Muscle layer of duodenum (tissue), 2 donors: ENCODE data around the gene RCBTB2.

Source experiments
- H3K27ac ChIP-seq: one replicate; pipeline ENCODE4 v1.7.0; 2013; ENCODE audit warnings: mild to moderate bottlenecking, low read length
- H3K27me3 ChIP-seq: one replicate; pipeline ENCODE4 v1.7.0; 2013; ENCODE audit warnings: low read depth, mild to moderate bottlenecking, control low read depth, low read length
- H3K36me3 ChIP-seq, 2 donors: one replicate each; pipeline ENCODE4 v1.7.0; 2013; ENCODE audit warnings: low read length in 2 of 2, control low read depth in 1 of 2, mild to moderate bottlenecking in 1 of 2; ENCODE audit not compliant: insufficient read depth in 2 of 2, control insufficient read depth in 1 of 2
- H3K4me1 ChIP-seq, 2 donors: one replicate each; pipeline ENCODE4 v1.7.0; 2013; ENCODE audit warnings: low read length in 2 of 2, mild to moderate bottlenecking in 2 of 2, control low read depth in 1 of 2, moderate library complexity in 1 of 2; ENCODE audit not compliant: insufficient read depth in 2 of 2, control insufficient read depth in 1 of 2
- H3K4me3 ChIP-seq, 2 donors: one replicate each; pipeline ENCODE4 v1.7.0; 2013; ENCODE audit warnings: low read length in 2 of 2, low read depth in 1 of 2, mild to moderate bottlenecking in 1 of 2
- H3K9me3 ChIP-seq, 2 donors: one replicate each; pipeline ENCODE4 v1.7.0; 2013; ENCODE audit warnings: low read length in 2 of 2, control low read depth in 1 of 2, mild to moderate bottlenecking in 1 of 2; ENCODE audit not compliant: control insufficient read depth in 1 of 2
- donor health status: healthy.

RCBTB2 gene

GRCh38 chr13:48502601-48503319 is 30.1 kb downstream of the RCBTB2 start:
- no peaks in the 10 kb centered on the region for H3K9me3 ChIP-seq
- no peaks in the 10 kb centered on the region for H3K4me1 ChIP-seq
- H3K27me3 ChIP-seq, result no peaks in the 10 kb centered on the region
- no peak overlapping the region for H3K4me3 ChIP-seq
- H3K36me3 ChIP-seq, result peaks cover 0 to 3% of the 10 kb centered on the region in 2 donors
- H3K27ac ChIP-seq, result no peak overlapping the region

GRCh38 chr13:48501705-48502104 is 31.2 kb downstream of the RCBTB2 start:
- H3K36me3 ChIP-seq, result peaks cover 0 to 3% of the 10 kb centered on the region in 2 donors
- no peaks in the 10 kb centered on the region for H3K4me1 ChIP-seq
- no peak overlapping the region for H3K4me3 ChIP-seq
- no peaks in the 10 kb centered on the region for H3K9me3 ChIP-seq
- H3K27ac ChIP-seq, result no peak overlapping the region
- no peaks in the 10 kb centered on the region for H3K27me3 ChIP-seq

GRCh38 chr13:48500652-48501197 is 32.2 kb downstream of the RCBTB2 start:
- Histone ChIP-seq H3K4me1 (no peaks in the 10 kb centered on the region), H3K4me3 (no peak overlapping the region), H3K9me3 (no peaks in the 10 kb centered on the region), H3K36me3 (peaks cover 0 to 3% of the 10 kb centered on the region in 2 donors), H3K27me3 (no peaks in the 10 kb centered on the region), H3K27ac (no peak overlapping the region)

GRCh38 chr13:48497669-48498068 is 35.2 kb downstream of the RCBTB2 start:
- Histone ChIP-seq H3K27ac (no peak overlapping the region), H3K9me3 (no peaks in the 10 kb centered on the region)

GRCh38 chr13:48496271-48497161 is 36.4 kb downstream of the RCBTB2 start:
- Histone ChIP-seq H3K27me3 (no peaks in the 10 kb centered on the region), H3K9me3 (no peaks in the 10 kb centered on the region), H3K27ac (no peak overlapping the region), H3K4me1 (no peaks in the 10 kb centered on the region), H3K4me3 (no peak overlapping the region), H3K36me3 (peaks cover 0 to 3% of the 10 kb centered on the region in 2 donors)

More at GRCh38 chr13:48497669-48498068, 35.2 kb downstream of the RCBTB2 start:
- Histone ChIP-seq H3K27me3 (no peaks in the 10 kb centered on the region), H3K36me3 (peaks cover 0 to 3% of the 10 kb centered on the region in 2 donors), H3K4me3 (no peak overlapping the region), H3K4me1 (no peaks in the 10 kb centered on the region)

- peaks cover 0 to 3% of the 10 kb centered on the region in 2 donors for H3K4me1 ChIP-seq
- H3K27ac ChIP-seq, result no peak overlapping the region
- no peaks in the 10 kb centered on the region for H3K9me3 ChIP-seq
- no peaks in the 10 kb centered on the region for H3K27me3 ChIP-seq
- H3K36me3 ChIP-seq, result peaks cover 0 to 5% of the 10 kb centered on the region in 2 donors
- no peak overlapping the region for H3K4me3 ChIP-seq
Observed at GRCh38 chr13:48494874-48495273, 38.0 kb downstream of the RCBTB2 start.

GRCh38 chr13:48493851-48494250 is 39.0 kb downstream of the RCBTB2 start:
- H3K27me3 ChIP-seq, result no peaks in the 10 kb centered on the region
- H3K36me3 ChIP-seq, result peaks cover 0 to 9% of the 10 kb centered on the region in 2 donors
- H3K9me3 ChIP-seq, result no peaks in the 10 kb centered on the region
- H3K4me1 ChIP-seq, result peaks cover 0 to 3% of the 10 kb centered on the region in 2 donors
- no peak overlapping the region for H3K4me3 ChIP-seq
- peak overlapping the region; percentile 8 for H3K27ac ChIP-seq

GRCh38 chr13:48493066-48493765 is 39.7 kb downstream of the RCBTB2 start:
- Histone ChIP-seq H3K27ac (peak overlapping the region; percentile 68), H3K9me3 (no peaks in the 10 kb centered on the region), H3K27me3 (no peaks in the 10 kb centered on the region), H3K4me1 (peaks cover 0 to 3% of the 10 kb centered on the region in 2 donors), H3K4me3 (peak overlapping the region in 1 of 2 donors; percentile 45), H3K36me3 (peaks cover 0 to 11% of the 10 kb centered on the region in 2 donors)

GRCh38 chr13:48492470-48493065 is 40.3 kb downstream of the RCBTB2 start:
- H3K9me3 ChIP-seq, result no peaks in the 10 kb centered on the region
- H3K4me3 ChIP-seq, result peak overlapping the region; percentile 44 to 45
- H3K27me3 ChIP-seq, result no peaks in the 10 kb centered on the region
- H3K27ac ChIP-seq, result peak overlapping the region; percentile 68
- H3K4me1 ChIP-seq, result peaks cover 0 to 3% of the 10 kb centered on the region in 2 donors
- H3K36me3 ChIP-seq, result peaks cover 0 to 15% of the 10 kb centered on the region in 2 donors

GRCh38 chr13:48492096-48492440 is 40.8 kb downstream of the RCBTB2 start:
- peaks cover 0 to 19% of the 10 kb centered on the region in 2 donors for H3K36me3 ChIP-seq
- H3K9me3 ChIP-seq, result no peaks in the 10 kb centered on the region
- H3K4me3 ChIP-seq, result peak overlapping the region; percentile 44 to 45
- peak overlapping the region; percentile 68 for H3K27ac ChIP-seq
- peaks cover 0 to 3% of the 10 kb centered on the region in 2 donors for H3K4me1 ChIP-seq
- H3K27me3 ChIP-seq, result no peaks in the 10 kb centered on the region
